Ovary (tissue), 3 donors: Measurements from ENCODE around the gene CLK3.

ENCODE experiments used
- EP300 ChIP-seq: sonication (generic); formaldehyde crosslinking; IDR thresholded peaks from one replicate; pipeline ENCODE4 v1.6.1; 2017; ENCODE audit warnings: antibody characterized with exemption
- POLR2A ChIP-seq: fragments of 450-650 bp; IDR thresholded peaks from one replicate; pipeline ENCODE4 v1.6.1; 2017; ENCODE audit warnings: antibody characterized with exemption, mild to moderate bottlenecking, moderate library complexity
- TF ChIP-seq, protein P1 (sequence below), 3 donors: fragments of 450-650 bp in 2 of 3; fragments of 200-600 bp in 1 of 3; IDR thresholded peaks; one replicate each; pipeline versions ENCODE4 v1.5.1 to v1.8.0; 2016 to 2022; ENCODE audit warnings: antibody characterized with exemption in 3 of 3, mild to moderate bottlenecking in 1 of 3
- donor health status: DM: no; HTN: no; CAD: no.

DNA sequence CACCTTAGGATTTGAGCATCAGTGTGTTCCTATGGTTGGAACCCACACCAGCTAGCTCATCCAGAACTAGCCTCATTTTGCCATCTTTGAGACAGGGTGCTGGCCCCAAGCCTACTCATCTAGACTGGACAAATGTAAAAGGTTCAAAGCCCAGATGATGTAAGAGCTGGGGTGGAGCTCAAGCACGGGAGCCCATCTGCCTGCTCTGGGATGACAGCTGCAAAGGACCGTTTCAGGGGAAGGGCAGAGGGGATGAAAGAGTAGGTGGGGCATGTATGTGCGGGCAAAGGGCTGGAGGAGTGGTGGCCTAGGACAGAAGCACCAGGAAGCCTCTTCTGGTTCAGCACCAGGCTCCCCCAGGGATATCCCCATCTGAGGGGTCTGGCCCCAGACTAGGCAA lies 15.8 kb downstream of the CLK3 start:
- TF ChIP-seq POLR2A: no peak
- TF ChIP-seq, protein P1, sequence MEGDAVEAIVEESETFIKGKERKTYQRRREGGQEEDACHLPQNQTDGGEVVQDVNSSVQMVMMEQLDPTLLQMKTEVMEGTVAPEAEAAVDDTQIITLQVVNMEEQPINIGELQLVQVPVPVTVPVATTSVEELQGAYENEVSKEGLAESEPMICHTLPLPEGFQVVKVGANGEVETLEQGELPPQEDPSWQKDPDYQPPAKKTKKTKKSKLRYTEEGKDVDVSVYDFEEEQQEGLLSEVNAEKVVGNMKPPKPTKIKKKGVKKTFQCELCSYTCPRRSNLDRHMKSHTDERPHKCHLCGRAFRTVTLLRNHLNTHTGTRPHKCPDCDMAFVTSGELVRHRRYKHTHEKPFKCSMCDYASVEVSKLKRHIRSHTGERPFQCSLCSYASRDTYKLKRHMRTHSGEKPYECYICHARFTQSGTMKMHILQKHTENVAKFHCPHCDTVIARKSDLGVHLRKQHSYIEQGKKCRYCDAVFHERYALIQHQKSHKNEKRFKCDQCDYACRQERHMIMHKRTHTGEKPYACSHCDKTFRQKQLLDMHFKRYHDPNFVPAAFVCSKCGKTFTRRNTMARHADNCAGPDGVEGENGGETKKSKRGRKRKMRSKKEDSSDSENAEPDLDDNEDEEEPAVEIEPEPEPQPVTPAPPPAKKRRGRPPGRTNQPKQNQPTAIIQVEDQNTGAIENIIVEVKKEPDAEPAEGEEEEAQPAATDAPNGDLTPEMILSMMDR (IDR thresholded peaks at IDR 0.05): no peak
- TF ChIP-seq EP300: no peak
